Adrenal gland (tissue), 5 donors: ENCODE measurements around the gene ITGA2.

Source experiments
- CTCF ChIP-seq, 6 experiments: fragments of 450-650 bp in 4 of 6; fragments of 200-600 bp in 2 of 6; sonication (generic) in 1 of 6; IDR thresholded peaks; 1 replicate in 5 of 6; 2 replicates in 1 of 6; pipeline versions ENCODE4 v1.5.1 to v1.8.0; 2016 to 2021; ENCODE audit warnings: antibody characterized with exemption in 6 of 6, mild to moderate bottlenecking in 2 of 6, moderate library complexity in 1 of 6
- POLR2A ChIP-seq, 2 donors: fragments of 450-650 bp; IDR thresholded peaks; one replicate each; pipeline ENCODE4 v1.6.1; 2017; ENCODE audit warnings: antibody characterized with exemption in 2 of 2, mild to moderate bottlenecking in 2 of 2, moderate library complexity in 1 of 2
- donor health status: DM: no; HTN: no; CAD: no.

- TF ChIP-seq CTCF (IDR thresholded peaks at IDR 0.05) (no peak), POLR2A (IDR thresholded peaks at IDR 0.05) (no peak)
Measured at GRCh38 chr5:52997424-52997823, 8.3 kb downstream of the ITGA2 start.
